GM18517 (cell line): ENCODE measurements around the gene AGBL5.
"Not testable (repeated sequence)": the region's sequence is repeated elsewhere in the genome, so short reads cannot be mapped to it uniquely, and the experiment has no call there.

Experiments
- ATAC-seq: cut with Tn5 transposase; IDR thresholded peaks from one replicate; pipeline ENCODE4 v1.9.1; 2021; ENCODE audit warnings: mild to moderate bottlenecking, moderate library complexity; ENCODE audit not compliant: unreplicated experiment

AGBL5 gene

GRCh38 chr2:27051902-27052645, 606 bp downstream of the AGBL5 start:
- ATAC-seq: no peak

- ATAC-seq: no peak
These were observed 1.9 kb downstream of the AGBL5 start for GRCh38 chr2:27053321-27053720.

GRCh38 chr2:27053776-27054175, 2.3 kb downstream of the AGBL5 start:
- no peak for ATAC-seq

- ATAC-seq: no peak
These were observed 3.3 kb downstream of the AGBL5 start for GRCh38 chr2:27054721-27055120.

- no peak for ATAC-seq
These were observed 5.7 kb downstream of the AGBL5 start for GRCh38 chr2:27057184-27057583.

- no peak for ATAC-seq
These were observed 6.7 kb downstream of the AGBL5 start for GRCh38 chr2:27058210-27058609.

GRCh38 chr2:27059141-27059820, 7.8 kb downstream of the AGBL5 start:
- no peak for ATAC-seq

- no peak for ATAC-seq
These were observed 8.9 kb downstream of the AGBL5 start for GRCh38 chr2:27060323-27060722.

- no peak for ATAC-seq
These were observed 13.7 kb downstream of the AGBL5 start for GRCh38 chr2:27065128-27065527.

- no peak for ATAC-seq
These were observed 15.9 kb downstream of the AGBL5 start for GRCh38 chr2:27067385-27067784.

GRCh38 chr2:27069436-27069835, 18.0 kb downstream of the AGBL5 start:
- no peak for ATAC-seq

- ATAC-seq: no peak
These were observed 18.6 kb downstream of the AGBL5 start for GRCh38 chr2:27069961-27070618.

GRCh38 chr2:27070653-27071276, 19.3 kb downstream of the AGBL5 start:
- no peak for ATAC-seq

- peak; percentile 79 for ATAC-seq
These were observed 20.0 kb downstream of the AGBL5 start, which contains the start of gene OST4 for GRCh38 chr2:27071277-27071989. Gene OST4 (minus strand): TSS chr2:27071654.

GRCh38 chr2:27071990-27072830, 20.7 kb downstream of the AGBL5 start:
- peak; percentile 28 for ATAC-seq

GRCh38 chr2:27072920-27073319, 21.5 kb downstream of the AGBL5 start:
- ATAC-seq: no peak

GRCh38 chr2:27073782-27074181, 22.3 kb downstream of the AGBL5 start:
- ATAC-seq: no peak

GRCh38 chr2:27074738-27075565, 23.5 kb downstream of the AGBL5 start:
- ATAC-seq: no peak

GRCh38 chr2:27075566-27075871, 24.1 kb downstream of the AGBL5 start:
- not testable (repeated sequence) for ATAC-seq
